WTC11 (cell line): ENCODE measurements around the gene STPG2. TPM values are rescaled to one million over a fixed set of nuclear protein-coding genes. Genes with fewer than 3 reads are reported as not detected.
"Not testable (repeated sequence)": the region's sequence is repeated elsewhere in the genome, so short reads cannot be mapped to it uniquely, and the experiment has no call there.

Experiments used
- ATAC-seq: fragments of 200-7000 bp; cut with Tn5 transposase; 2 replicates; pipeline ENCODE4 v1.10.0; 2021; ENCODE audit warnings: mild to moderate bottlenecking, moderate library complexity
- CTCF ChIA-PET: fragments of 300-600 bp; sonication (Branson Sonifier 250); formaldehyde crosslinking; loops from one replicate; lab custom pipeline; 2021; ENCODE audit warnings: antibody characterized with exemption; lab: Charles Lee
- POLR2A ChIA-PET: fragments of 350-600 bp; sonication (Branson Sonifier 250); formaldehyde crosslinking; loops from one replicate; lab custom pipeline; 2021; ENCODE audit warnings: antibody characterized with exemption; lab: Charles Lee
- DNase-seq: peaks from one replicate; pipeline ENCODE4 v3.0.0; 2021; ENCODE audit warnings: low spot score
- H3K27ac Mint-ChIP-seq: 2 replicates; pipeline ENCODE4 v1.8.0; 2021; ENCODE audit warnings: mixed read lengths
- H3K27me3 Mint-ChIP-seq: 2 replicates; pipeline ENCODE4 v1.8.0; 2021; ENCODE audit warnings: low read depth, mild to moderate bottlenecking, moderate library complexity, mixed read lengths
- H3K36me3 Mint-ChIP-seq: 2 replicates; pipeline ENCODE4 v1.8.0; 2021; ENCODE audit warnings: mixed read lengths
- H3K4me1 Mint-ChIP-seq: 2 replicates; pipeline ENCODE4 v1.8.0; 2022; ENCODE audit warnings: mixed read lengths
- H3K4me3 Mint-ChIP-seq: 2 replicates; pipeline ENCODE4 v1.8.0; 2021; ENCODE audit warnings: mild to moderate bottlenecking, moderate library complexity, mixed read lengths
- H3K9me3 Mint-ChIP-seq: 2 replicates; pipeline ENCODE4 v1.8.0; 2021; ENCODE audit warnings: mixed read lengths
- GRHL2 ChIP-seq: fragments of 250-450 bp; sonication (Bioruptor Pico); IDR thresholded peaks from 2 replicates; pipeline ENCODE4 v1.8.0; 2022; ENCODE audit warnings: mild to moderate bottlenecking, moderate library complexity; ENCODE audit not compliant: insufficient replicate concordance, severe bottlenecking
- NFYB ChIP-seq: sonication (generic); formaldehyde crosslinking; conservative IDR thresholded peaks from 2 replicates; pipeline ENCODE4 v1.8.0; 2022; ENCODE audit warnings: low read depth, missing genetic modification reagents
- TEAD4 ChIP-seq: sonication (generic); formaldehyde crosslinking; IDR thresholded peaks from 2 replicates; pipeline ENCODE4 v1.8.0; 2022; ENCODE audit warnings: mild to moderate bottlenecking, missing genetic modification reagents
- TP53 ChIP-seq: sonication (generic); formaldehyde crosslinking; IDR thresholded peaks from 2 replicates; pipeline ENCODE4 v1.8.1; 2023; ENCODE audit warnings: mild to moderate bottlenecking, missing genetic modification reagents
- ZBTB21 ChIP-seq: sonication (generic); formaldehyde crosslinking; IDR thresholded peaks from 2 replicates; pipeline ENCODE4 v1.8.1; 2023; ENCODE audit warnings: mild to moderate bottlenecking, missing genetic modification reagents, borderline replicate concordance
- ZNF671 ChIP-seq: fragments of 250-450 bp; sonication (Bioruptor Pico); IDR thresholded peaks from 2 replicates; pipeline ENCODE4 v1.8.0; 2021; ENCODE audit warnings: mild to moderate bottlenecking
- total RNA-seq: library from RNA; stranded (reverse); gene quantifications from 3 replicates; pipeline ENCODE4 v1.2.3, GENCODE V29; 2021
- TF ChIP-seq, protein P1 (sequence below): fragments of 250-450 bp; sonication (Bioruptor Pico); conservative IDR thresholded peaks from 2 replicates; pipeline ENCODE4 v1.9.0; 2021; ENCODE audit warnings: mild to moderate bottlenecking
- TF ChIP-seq, protein P2 (sequence below): sonication (generic); formaldehyde crosslinking; IDR thresholded peaks from 2 replicates; pipeline ENCODE4 v1.8.0; 2022; ENCODE audit warnings: missing genetic modification reagents
- TF ChIP-seq, protein P3 (sequence below): fragments of 250-450 bp; sonication (Bioruptor Pico); IDR thresholded peaks from 2 replicates; pipeline ENCODE4 v2.1.2; 2022; ENCODE audit warnings: mild to moderate bottlenecking, moderate library complexity
- TF ChIP-seq, protein P4 (sequence below): fragments of 250-450 bp; sonication (Bioruptor Pico); IDR thresholded peaks from 2 replicates; pipeline ENCODE4 v1.9.0; 2021; ENCODE audit warnings: moderate library complexity, mild to moderate bottlenecking, inconsistent platforms, borderline replicate concordance

Gene STPG2
- total RNA-seq, 1 experiment from 2014 or later = 0.17 TPM

DNA sequence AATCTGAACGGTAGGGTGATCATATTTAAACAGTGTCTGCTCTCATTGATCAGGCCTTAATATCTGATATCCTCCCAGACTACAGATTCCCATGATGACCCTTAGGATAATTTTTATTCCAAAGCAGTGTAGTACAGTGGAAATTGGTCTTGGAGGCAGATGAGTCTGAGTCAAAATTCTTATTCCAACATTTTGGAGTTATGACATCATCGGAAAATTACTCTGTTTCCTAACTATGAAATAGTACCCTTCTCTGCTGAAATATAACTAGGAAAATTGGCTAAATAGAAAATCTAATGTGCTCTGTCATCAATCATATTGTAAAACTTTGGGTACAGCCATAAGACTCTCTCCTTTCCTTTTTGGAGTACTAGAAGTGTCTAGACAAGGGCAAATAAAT is 583.3 kb downstream of the STPG2 start:
- H3K4me3 Mint-ChIP-seq = no peak overlapping the region
- H3K4me1 Mint-ChIP-seq = peaks cover 29% of the 10 kb centered on the region
- DNase-seq (no peak), ATAC-seq (no peak)
- no peaks in the 10 kb centered on the region for H3K27me3 Mint-ChIP-seq
- H3K27ac Mint-ChIP-seq = no peak overlapping the region; the same call in 1 of the 2 replicates
- ChIA-PET POLR2A (no interaction called here), CTCF (no interaction called here)
- peaks cover 38% of the 10 kb centered on the region for H3K9me3 Mint-ChIP-seq
- TF ChIP-seq ZNF671 (CRISPR knock-in tag) (no peak), ZBTB21 (CRISPR knock-in tag) (no peak), TEAD4 (CRISPR knock-in tag) (no peak), TP53 (CRISPR knock-in tag) (no peak)
- TF ChIP-seq, protein P1, sequence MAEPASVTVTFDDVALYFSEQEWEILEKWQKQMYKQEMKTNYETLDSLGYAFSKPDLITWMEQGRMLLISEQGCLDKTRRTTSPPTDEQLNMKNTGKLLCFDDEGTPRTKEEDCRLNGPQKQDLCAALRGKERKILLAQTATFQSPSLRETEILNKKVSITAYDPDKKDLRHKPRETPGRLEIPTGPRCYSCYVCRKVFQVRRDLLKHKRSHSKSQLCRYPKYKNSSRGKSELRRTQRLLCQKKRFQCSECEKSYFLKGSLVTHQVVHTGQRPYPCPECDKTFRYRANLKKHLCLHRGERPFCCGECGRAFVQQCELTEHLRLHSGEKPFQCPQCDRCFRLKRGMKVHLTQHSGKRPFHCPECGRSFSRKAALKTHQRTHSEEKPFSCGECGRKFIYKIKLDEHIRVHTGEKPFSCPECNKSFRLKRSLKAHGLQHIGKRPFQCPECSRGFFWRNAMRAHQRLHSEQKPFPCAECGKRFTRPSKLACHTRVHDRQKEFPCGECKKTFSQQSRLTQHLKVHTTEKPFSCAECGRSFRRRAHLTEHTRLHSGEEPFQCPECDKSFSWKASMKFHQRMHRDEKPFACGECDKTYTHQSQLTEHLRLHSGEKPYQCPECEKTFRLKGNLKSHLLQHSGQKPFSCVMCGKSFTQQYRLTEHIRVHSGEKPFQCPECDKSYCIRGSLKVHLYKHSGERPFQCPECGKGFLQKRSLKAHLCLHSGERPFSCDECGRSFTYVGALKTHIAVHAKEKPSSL (CRISPR knock-in tag) = no peak
- H3K36me3 Mint-ChIP-seq = peaks cover 32% of the 10 kb centered on the region

DNA sequence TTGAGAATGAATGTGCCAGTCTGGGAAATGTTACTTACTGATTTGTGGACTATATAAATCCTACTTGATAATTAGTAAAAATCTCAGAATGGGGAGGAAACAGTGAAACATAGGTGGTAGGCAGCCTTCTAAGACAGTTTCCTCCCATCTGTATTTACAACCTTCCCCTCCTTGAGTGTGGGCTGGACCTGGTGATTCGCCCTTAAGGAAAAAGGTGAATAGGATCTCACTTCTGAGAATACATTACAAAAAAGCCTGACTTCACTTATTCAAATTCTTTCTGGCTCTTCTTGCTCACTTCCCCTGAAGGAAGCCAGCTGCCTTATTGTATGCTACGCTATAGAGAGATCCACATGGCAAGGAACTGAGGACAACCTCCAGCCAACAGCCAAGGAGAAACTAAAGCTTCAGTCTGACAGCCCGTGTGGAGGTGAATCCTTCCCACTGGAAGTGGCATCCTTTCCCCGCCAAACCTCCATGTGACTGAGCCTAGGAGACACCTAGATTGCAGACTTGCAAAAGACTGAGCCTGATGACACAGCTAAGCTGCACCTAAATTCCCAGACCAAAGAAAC is 585.0 kb downstream of the STPG2 start:
- CTCF ChIA-PET = no interaction called here
- H3K4me1 Mint-ChIP-seq = peaks cover 30% of the 10 kb centered on the region
- H3K36me3 Mint-ChIP-seq = peaks cover 18% of the 10 kb centered on the region
- H3K4me3 Mint-ChIP-seq = no peak overlapping the region
- DNase-seq (no peak), ATAC-seq (peak; percentile 91)
- TF ChIP-seq NFYB (CRISPR knock-in tag) = no peak
- TF ChIP-seq, protein P2, sequence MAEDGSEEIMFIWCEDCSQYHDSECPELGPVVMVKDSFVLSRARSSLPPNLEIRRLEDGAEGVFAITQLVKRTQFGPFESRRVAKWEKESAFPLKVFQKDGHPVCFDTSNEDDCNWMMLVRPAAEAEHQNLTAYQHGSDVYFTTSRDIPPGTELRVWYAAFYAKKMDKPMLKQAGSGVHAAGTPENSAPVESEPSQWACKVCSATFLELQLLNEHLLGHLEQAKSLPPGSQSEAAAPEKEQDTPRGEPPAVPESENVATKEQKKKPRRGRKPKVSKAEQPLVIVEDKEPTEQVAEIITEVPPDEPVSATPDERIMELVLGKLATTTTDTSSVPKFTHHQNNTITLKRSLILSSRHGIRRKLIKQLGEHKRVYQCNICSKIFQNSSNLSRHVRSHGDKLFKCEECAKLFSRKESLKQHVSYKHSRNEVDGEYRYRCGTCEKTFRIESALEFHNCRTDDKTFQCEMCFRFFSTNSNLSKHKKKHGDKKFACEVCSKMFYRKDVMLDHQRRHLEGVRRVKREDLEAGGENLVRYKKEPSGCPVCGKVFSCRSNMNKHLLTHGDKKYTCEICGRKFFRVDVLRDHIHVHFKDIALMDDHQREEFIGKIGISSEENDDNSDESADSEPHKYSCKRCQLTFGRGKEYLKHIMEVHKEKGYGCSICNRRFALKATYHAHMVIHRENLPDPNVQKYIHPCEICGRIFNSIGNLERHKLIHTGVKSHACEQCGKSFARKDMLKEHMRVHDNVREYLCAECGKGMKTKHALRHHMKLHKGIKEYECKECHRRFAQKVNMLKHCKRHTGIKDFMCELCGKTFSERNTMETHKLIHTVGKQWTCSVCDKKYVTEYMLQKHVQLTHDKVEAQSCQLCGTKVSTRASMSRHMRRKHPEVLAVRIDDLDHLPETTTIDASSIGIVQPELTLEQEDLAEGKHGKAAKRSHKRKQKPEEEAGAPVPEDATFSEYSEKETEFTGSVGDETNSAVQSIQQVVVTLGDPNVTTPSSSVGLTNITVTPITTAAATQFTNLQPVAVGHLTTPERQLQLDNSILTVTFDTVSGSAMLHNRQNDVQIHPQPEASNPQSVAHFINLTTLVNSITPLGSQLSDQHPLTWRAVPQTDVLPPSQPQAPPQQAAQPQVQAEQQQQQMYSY = no peak
- TF ChIP-seq, protein P3, sequence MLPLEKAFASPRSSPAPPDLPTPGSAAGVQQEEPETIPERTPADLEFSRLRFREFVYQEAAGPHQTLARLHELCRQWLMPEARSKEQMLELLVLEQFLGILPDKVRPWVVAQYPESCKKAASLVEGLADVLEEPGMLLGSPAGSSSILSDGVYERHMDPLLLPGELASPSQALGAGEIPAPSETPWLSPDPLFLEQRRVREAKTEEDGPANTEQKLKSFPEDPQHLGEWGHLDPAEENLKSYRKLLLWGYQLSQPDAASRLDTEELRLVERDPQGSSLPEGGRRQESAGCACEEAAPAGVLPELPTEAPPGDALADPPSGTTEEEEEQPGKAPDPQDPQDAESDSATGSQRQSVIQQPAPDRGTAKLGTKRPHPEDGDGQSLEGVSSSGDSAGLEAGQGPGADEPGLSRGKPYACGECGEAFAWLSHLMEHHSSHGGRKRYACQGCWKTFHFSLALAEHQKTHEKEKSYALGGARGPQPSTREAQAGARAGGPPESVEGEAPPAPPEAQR = no peak
- TF ChIP-seq, protein P4, sequence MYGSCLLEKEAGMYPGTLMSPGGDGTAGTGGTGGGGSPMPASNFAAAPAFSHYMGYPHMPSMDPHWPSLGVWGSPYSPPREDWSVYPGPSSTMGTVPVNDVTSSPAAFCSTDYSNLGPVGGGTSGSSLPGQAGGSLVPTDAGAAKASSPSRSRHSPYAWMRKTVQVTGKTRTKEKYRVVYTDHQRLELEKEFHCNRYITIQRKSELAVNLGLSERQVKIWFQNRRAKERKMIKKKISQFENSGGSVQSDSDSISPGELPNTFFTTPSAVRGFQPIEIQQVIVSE (CRISPR knock-in tag) = no peak
- TF ChIP-seq GRHL2 (CRISPR knock-in tag) = no peak
- H3K9me3 Mint-ChIP-seq = peaks cover 23% of the 10 kb centered on the region
- no peaks in the 10 kb centered on the region for H3K27me3 Mint-ChIP-seq
- POLR2A ChIA-PET = no interaction called here
- H3K27ac Mint-ChIP-seq = peak overlapping the region; percentile 94

DNA sequence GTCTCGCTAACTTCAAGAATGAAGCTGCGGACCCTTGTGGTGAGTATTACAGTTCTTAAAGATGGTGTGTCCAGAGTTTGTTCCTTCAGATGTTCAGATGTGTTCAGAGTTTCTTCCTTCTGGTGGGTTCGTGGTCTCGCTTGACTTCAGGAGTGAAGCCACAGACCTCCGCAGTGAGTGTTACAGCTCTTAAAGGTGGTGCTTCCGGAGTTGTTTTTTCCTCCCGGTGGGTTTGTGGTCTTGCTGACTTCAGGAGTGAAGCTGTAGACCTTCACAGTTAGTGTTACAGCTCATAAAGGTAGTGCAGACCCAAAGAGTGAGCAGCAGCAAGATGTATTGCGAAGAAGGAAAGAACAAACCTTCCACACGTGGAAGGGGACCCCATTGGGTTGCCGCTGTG is 592.6 kb downstream of the STPG2 start:
- H3K4me3 Mint-ChIP-seq, ATAC-seq, H3K4me1 Mint-ChIP-seq, CTCF ChIA-PET, H3K27me3 Mint-ChIP-seq, DNase-seq, POLR2A ChIA-PET, H3K27ac Mint-ChIP-seq: not testable (repeated sequence)
- Mint-ChIP-seq H3K9me3 (peaks cover 23% of the 10 kb centered on the region), H3K36me3 (peaks cover 10% of the 10 kb centered on the region)
